ENCODE data around the gene SLC25A15.

DNA sequence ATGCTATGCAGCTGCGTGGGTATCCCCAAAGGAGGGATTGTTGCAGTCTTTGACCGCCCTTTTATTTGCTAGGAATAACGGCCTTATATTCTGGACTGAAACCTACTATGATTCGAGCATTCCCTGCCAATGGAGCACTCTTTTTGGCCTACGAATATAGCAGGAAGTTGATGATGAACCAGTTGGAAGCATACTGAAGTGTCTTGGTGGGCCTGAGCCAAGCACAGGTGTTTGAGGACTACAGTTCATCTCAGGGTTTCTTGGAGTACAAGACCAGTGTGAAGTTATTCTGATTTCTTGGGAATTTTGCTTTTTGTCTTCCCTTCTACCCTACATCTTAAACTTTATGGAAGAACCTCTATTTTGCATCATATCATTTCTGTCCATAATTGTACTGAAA lies 20.1 kb downstream of the SLC25A15 start:
- TF ChIP-seq, protein P1, sequence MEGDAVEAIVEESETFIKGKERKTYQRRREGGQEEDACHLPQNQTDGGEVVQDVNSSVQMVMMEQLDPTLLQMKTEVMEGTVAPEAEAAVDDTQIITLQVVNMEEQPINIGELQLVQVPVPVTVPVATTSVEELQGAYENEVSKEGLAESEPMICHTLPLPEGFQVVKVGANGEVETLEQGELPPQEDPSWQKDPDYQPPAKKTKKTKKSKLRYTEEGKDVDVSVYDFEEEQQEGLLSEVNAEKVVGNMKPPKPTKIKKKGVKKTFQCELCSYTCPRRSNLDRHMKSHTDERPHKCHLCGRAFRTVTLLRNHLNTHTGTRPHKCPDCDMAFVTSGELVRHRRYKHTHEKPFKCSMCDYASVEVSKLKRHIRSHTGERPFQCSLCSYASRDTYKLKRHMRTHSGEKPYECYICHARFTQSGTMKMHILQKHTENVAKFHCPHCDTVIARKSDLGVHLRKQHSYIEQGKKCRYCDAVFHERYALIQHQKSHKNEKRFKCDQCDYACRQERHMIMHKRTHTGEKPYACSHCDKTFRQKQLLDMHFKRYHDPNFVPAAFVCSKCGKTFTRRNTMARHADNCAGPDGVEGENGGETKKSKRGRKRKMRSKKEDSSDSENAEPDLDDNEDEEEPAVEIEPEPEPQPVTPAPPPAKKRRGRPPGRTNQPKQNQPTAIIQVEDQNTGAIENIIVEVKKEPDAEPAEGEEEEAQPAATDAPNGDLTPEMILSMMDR (IDR thresholded peaks at IDR 0.05): no peak
- TF ChIP-seq POLR2AphosphoS5 (IDR thresholded peaks at IDR 0.05): no peak
